GM18907 (cell line): ENCODE measurements around the gene CHIC2.

Experiments used
- ATAC-seq: cut with Tn5 transposase; IDR thresholded peaks from one replicate; pipeline ENCODE4 v1.9.1; 2021; ENCODE audit warnings: mild to moderate bottlenecking, moderate library complexity; ENCODE audit not compliant: unreplicated experiment

CHIC2 gene

GRCh38 chr4:54093324-54094240 lies 29.2 kb upstream of the CHIC2 start:
- ATAC-seq: no peak

- ATAC-seq: no peak
These were observed 28.3 kb upstream of the CHIC2 start for GRCh38 chr4:54092405-54093323.

- peak; percentile 79 for ATAC-seq
These were observed 27.4 kb upstream of the CHIC2 start for GRCh38 chr4:54091637-54092404.

- ATAC-seq: peak; percentile 56
These were observed 26.6 kb upstream of the CHIC2 start for GRCh38 chr4:54090804-54091623.

GRCh38 chr4:54090404-54090803 lies 26.0 kb upstream of the CHIC2 start:
- no peak for ATAC-seq

- no peak for ATAC-seq
These were observed 25.5 kb upstream of the CHIC2 start for GRCh38 chr4:54089875-54090274.

GRCh38 chr4:54085284-54085683 lies 20.9 kb upstream of the CHIC2 start:
- ATAC-seq: no peak

- ATAC-seq: no peak
These were observed 17.8 kb upstream of the CHIC2 start for GRCh38 chr4:54082168-54082567.

- no peak for ATAC-seq
These were observed 13.4 kb upstream of the CHIC2 start for GRCh38 chr4:54077812-54078211.

- ATAC-seq: no peak
These were observed 12.3 kb upstream of the CHIC2 start for GRCh38 chr4:54076673-54077072.

GRCh38 chr4:54074381-54074780 lies 10.0 kb upstream of the CHIC2 start:
- ATAC-seq: no peak

- no peak for ATAC-seq
These were observed 9.0 kb upstream of the CHIC2 start for GRCh38 chr4:54073271-54073880.

- no peak for ATAC-seq
These were observed 2.8 kb upstream of the CHIC2 start for GRCh38 chr4:54067166-54067565.

GRCh38 chr4:54066718-54067129 lies 2.3 kb upstream of the CHIC2 start:
- no peak for ATAC-seq

- ATAC-seq: no peak
These were observed 1.6 kb upstream of the CHIC2 start for GRCh38 chr4:54066088-54066415.

- no peak for ATAC-seq
These were observed 1.1 kb upstream of the CHIC2 start for GRCh38 chr4:54065282-54066087.

- peak; percentile 33 for ATAC-seq
These were observed 578 bp downstream of the CHIC2 start for GRCh38 chr4:54063737-54064316.

- ATAC-seq: no peak
These were observed 1.2 kb downstream of the CHIC2 start for GRCh38 chr4:54063229-54063628.

GRCh38 chr4:54062392-54062791 lies 2.0 kb downstream of the CHIC2 start:
- no peak for ATAC-seq
